Calu3 (cell line): ENCODE results near the gene FBXO44. TPM values are rescaled to one million over a fixed set of nuclear protein-coding genes. Genes with fewer than 3 reads are reported as not detected.

Experiments
- BruUV-seq: library from RNA; stranded (reverse); fragments of 400-500 nt; replicated peaks from 2 replicates; lab custom pipeline; 2021; lab: Mats Ljungman, UMichigan
- CTCF ChIA-PET: fragments of 300-600 bp; sonication (Branson Sonifier 250); formaldehyde crosslinking; loops from one replicate; lab custom pipeline; 2022; ENCODE audit warnings: antibody characterized with exemption; lab: Charles Lee
- DNase-seq: peaks from one replicate; pipeline ENCODE4 v3.0.0; 2022
- H3K27ac Mint-ChIP-seq: one replicate; pipeline ENCODE4 v1.8.0; 2022; ENCODE audit warnings: mixed read lengths; ENCODE audit not compliant: unreplicated experiment
- H3K27me3 Mint-ChIP-seq: one replicate; pipeline ENCODE4 v1.8.0; 2022; ENCODE audit warnings: mixed read lengths; ENCODE audit not compliant: unreplicated experiment
- H3K36me3 Mint-ChIP-seq: one replicate; pipeline ENCODE4 v1.8.0; 2022; ENCODE audit warnings: mild to moderate bottlenecking, moderate library complexity, mixed read lengths; ENCODE audit not compliant: insufficient read depth, unreplicated experiment
- H3K4me1 Mint-ChIP-seq: one replicate; pipeline ENCODE4 v1.8.0; 2022; ENCODE audit warnings: mild to moderate bottlenecking, low read depth, mixed read lengths; ENCODE audit not compliant: unreplicated experiment
- H3K4me3 Mint-ChIP-seq: one replicate; pipeline ENCODE4 v1.8.0; 2022; ENCODE audit warnings: mild to moderate bottlenecking, low read depth, moderate library complexity, mixed read lengths; ENCODE audit not compliant: unreplicated experiment
- H3K9me3 Mint-ChIP-seq: one replicate; pipeline ENCODE4 v1.8.0; 2022; ENCODE audit warnings: low read depth, mixed read lengths; ENCODE audit not compliant: unreplicated experiment
- CTCF ChIP-seq: fragments of 200-600 bp; IDR thresholded peaks from one replicate; pipeline ENCODE4 v1.8.0; 2022; ENCODE audit warnings: antibody characterized with exemption; ENCODE audit not compliant: unreplicated experiment
- intact Hi-C: fragments of 100-400 bp; cut with micrococcal nuclease; formaldehyde crosslinking; loops from one replicate; pipeline ENCODE4 v1.10.0; 2022; ENCODE audit not compliant: unreplicated experiment
- total RNA-seq: library from RNA; stranded (reverse); gene quantifications from 2 replicates; pipeline ENCODE4 v1.2.3, GENCODE V29; 2022

Gene FBXO44
- total RNA-seq, 1 experiment from 2014 or later: 9.8 TPM

GRCh38 chr1:11629184-11630016 is 25.3 kb upstream of the FBXO44 start:
- no peak for TF ChIP-seq CTCF
- H3K27me3 Mint-ChIP-seq: peaks cover 88% of the 10 kb centered on the region
- no peaks in the 10 kb centered on the region for H3K4me1 Mint-ChIP-seq
- intact Hi-C loops: no loop called here
- no peaks in the 10 kb centered on the region for H3K9me3 Mint-ChIP-seq
- DNase-seq: no peak
- BruUV-seq: no TSS peak
- no peaks in the 10 kb centered on the region for H3K36me3 Mint-ChIP-seq
- no peak overlapping the region for H3K27ac Mint-ChIP-seq
- H3K4me3 Mint-ChIP-seq: no peak overlapping the region
- CTCF ChIA-PET: no interaction called here

- DNase-seq: no peak
- BruUV-seq: no TSS peak
- Mint-ChIP-seq H3K9me3 (no peaks in the 10 kb centered on the region), H3K36me3 (no peaks in the 10 kb centered on the region), H3K4me3 (no peak overlapping the region), H3K4me1 (no peaks in the 10 kb centered on the region), H3K27me3 (peaks cover 88% of the 10 kb centered on the region), H3K27ac (no peak overlapping the region)
- CTCF ChIA-PET: interaction anchor here (0.7 to 1.4 kb wide), 2 partner anchors 11 to 12 kb away, joined by 3 read pairs; no protein-coding TSS in a partner anchor
- TF ChIP-seq CTCF: no peak
- intact Hi-C loops: no loop called here
Observed at GRCh38 chr1:11634365-11635192, 20.1 kb upstream of the FBXO44 start.

- Mint-ChIP-seq H3K36me3 (no peaks in the 10 kb centered on the region), H3K4me1 (no peaks in the 10 kb centered on the region), H3K4me3 (no peak overlapping the region), H3K9me3 (no peaks in the 10 kb centered on the region), H3K27ac (no peak overlapping the region), H3K27me3 (peaks cover 66% of the 10 kb centered on the region)
- intact Hi-C loops: no loop called here
- CTCF ChIA-PET: interaction anchor here (0.6 kb wide), 1 partner anchor 293 kb away, joined by 3 read pairs; no protein-coding TSS in a partner anchor
- no TSS peak for BruUV-seq
- no peak for TF ChIP-seq CTCF
- DNase-seq: no peak
Observed at GRCh38 chr1:11638121-11638520, 16.6 kb upstream of the FBXO44 start.

GRCh38 chr1:11639372-11639771 is 15.3 kb upstream of the FBXO44 start:
- Mint-ChIP-seq H3K4me3 (no peak overlapping the region), H3K9me3 (no peaks in the 10 kb centered on the region), H3K36me3 (no peaks in the 10 kb centered on the region), H3K4me1 (no peaks in the 10 kb centered on the region), H3K27me3 (peaks cover 73% of the 10 kb centered on the region), H3K27ac (no peak overlapping the region)
- BruUV-seq: no TSS peak
- TF ChIP-seq CTCF: no peak
- intact Hi-C loops: no loop called here
- DNase-seq: no peak
- CTCF ChIA-PET: no interaction called here
